OCI-LY7 (cell line): ENCODE data around the gene CHI3L2.

Source experiments
- CTCF ChIP-seq: fragments of 200-600 bp; sonication (generic); conservative IDR thresholded peaks from 2 replicates; pipeline ENCODE4 v1.5.1; 2014; ENCODE audit warnings: mild to moderate bottlenecking, antibody characterized with exemption, low read length, moderate library complexity, mixed read lengths
- EZH2phosphoT487 ChIP-seq: fragments of 200-600 bp; sonication (generic); IDR thresholded peaks from 2 replicates; pipeline ENCODE4 v1.6.1; 2018; ENCODE audit warnings: low read depth, borderline replicate concordance, mild to moderate bottlenecking, mixed run types, antibody characterized with exemption, low read length, moderate library complexity, mixed read lengths

DNA sequence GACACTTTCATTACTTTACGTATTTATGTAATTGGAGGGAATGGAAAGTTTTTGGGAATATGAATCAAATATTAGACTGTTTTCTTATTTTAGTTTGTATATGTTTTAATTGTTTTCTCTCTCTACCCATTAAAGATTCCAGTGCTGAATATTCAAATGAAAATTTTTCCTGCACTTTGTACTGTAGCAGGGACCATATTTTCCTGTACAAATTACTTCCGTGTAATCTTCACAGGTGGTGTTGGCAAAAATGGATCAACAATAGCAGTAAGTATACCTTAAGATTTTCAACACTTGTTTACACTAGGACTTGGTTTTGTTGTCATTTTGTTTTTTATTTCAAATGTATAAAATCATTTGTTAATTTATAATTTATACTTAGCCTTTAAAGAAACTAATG, 45.5 kb upstream of the CHI3L2 start:
- TF ChIP-seq CTCF, result no peak
- TF ChIP-seq EZH2phosphoT487, result no peak
